Neuron (in vitro differentiated cells): Measurements from ENCODE around the gene GPR171.

Experiments
- H2AFZ ChIP-seq: one replicate; pipeline ENCODE4 v1.6.1; 2013; ENCODE audit warnings: low read depth, mild to moderate bottlenecking, inconsistent platforms, low read length, moderate library complexity
- H3K27me3 ChIP-seq: one replicate; pipeline ENCODE4 v1.6.1; 2013; ENCODE audit warnings: low read length; ENCODE audit not compliant: insufficient read depth
- H3K36me3 ChIP-seq: one replicate; pipeline ENCODE4 v1.6.1; 2013; ENCODE audit warnings: low read length; ENCODE audit not compliant: insufficient read depth
- H3K4me1 ChIP-seq: one replicate; pipeline ENCODE4 v1.6.1; 2013; ENCODE audit warnings: low read length; ENCODE audit not compliant: insufficient read depth
- H3K4me3 ChIP-seq: 2 replicates; pipeline ENCODE4 v1.5.1; 2013; ENCODE audit warnings: mild to moderate bottlenecking, low read length, moderate library complexity
- H3K9me3 ChIP-seq: one replicate; pipeline ENCODE4 v1.6.1; 2013; ENCODE audit warnings: low read length

The GPR171 gene

DNA sequence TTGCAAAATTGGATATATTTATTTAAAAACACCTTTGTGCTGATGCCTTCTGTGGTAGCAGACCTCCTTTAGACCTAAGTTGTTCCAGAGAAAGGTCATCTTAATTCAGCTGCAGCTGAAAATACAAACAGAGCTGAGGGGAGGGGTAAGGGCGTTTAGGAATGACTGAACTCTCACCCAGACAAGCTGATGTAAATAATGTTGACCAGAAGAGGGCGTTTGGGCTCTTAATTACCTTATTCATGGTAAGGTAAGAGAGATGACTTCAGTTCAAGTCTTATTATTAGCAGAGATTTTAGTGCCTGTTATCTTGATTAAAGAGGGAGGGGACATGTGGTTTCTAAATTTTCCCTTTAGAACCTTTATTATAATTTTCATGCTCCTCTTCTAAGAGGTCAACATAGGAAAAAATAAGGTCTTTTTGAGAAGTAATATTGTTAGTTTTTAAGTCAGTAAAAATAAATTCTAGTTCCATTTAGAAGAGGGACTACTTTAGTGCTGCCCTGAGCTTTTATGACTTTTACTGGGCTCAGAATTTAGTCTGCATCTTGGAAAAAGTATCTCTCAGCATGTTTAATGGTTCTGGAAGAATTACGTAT is 46.3 kb downstream of the GPR171 start:
- Histone ChIP-seq H3K9me3 (no peaks in the 10 kb centered on the region), H3K4me1 (no peaks in the 10 kb centered on the region), H3K4me3 (no peak overlapping the region), H2AFZ (no peak overlapping the region), H3K27me3 (no peaks in the 10 kb centered on the region), H3K36me3 (peaks cover 2% of the 10 kb centered on the region)

DNA sequence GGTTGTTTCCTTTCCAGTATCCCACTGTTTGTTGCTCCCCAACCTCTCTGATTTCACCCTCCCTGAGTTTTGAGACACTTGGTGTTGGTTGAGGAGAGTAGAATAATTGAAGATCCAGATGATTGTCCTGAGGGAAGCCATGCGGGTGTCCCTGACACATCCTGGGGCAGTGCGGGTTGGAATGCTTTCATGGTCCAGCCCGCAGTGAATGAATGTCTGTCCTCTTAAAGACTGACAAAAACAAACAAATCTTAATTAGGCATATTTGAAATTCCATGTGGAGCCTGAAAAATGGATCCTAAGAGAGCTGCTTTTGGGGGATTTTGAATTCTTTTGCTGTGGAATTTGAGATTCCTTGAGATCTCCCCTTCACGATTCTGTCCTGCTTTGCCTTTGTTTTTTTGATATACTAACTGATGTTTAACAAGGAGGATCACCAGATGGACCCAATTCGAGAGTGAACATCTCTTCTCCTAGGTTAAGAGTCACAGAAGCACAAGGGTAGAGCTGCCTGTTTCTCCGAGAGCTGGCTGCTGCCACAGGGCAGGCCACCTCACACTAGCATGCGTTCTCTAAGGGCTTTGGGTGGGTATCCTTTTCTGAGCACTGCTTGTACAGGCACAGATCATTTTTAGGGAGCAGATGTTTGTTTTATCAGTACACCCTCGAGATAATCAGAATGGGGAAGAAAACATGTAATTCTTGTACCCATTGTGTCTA is 47.4 kb downstream of the GPR171 start:
- H2AFZ ChIP-seq = no peak overlapping the region

DNA sequence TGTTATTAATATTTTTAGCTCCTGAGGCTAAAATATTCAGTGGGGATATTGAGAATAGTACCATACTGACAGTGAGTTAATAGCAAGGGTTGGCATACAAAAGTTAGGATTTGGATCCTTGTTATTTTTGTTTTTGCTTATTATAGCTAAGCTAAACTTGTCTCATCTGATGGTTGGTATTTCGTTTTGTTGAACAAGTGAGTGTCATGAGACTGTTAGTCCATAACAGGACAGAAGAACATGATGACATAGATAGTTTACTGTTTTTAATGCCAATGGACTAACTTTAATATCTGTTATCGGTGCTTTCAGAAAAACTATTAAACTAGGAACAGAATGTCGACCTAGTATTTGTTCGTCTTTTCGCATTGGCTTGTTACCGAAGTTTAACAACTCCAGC is 48.5 kb downstream of the GPR171 start:
- no peaks in the 10 kb centered on the region for H3K27me3 ChIP-seq
- H2AFZ ChIP-seq = no peak overlapping the region
- no peaks in the 10 kb centered on the region for H3K4me1 ChIP-seq
- H3K36me3 ChIP-seq = peaks cover 2% of the 10 kb centered on the region
- H3K4me3 ChIP-seq = no peak overlapping the region
- no peaks in the 10 kb centered on the region for H3K9me3 ChIP-seq

More for the DNA sequence above, 47.4 kb downstream of the GPR171 start:
- no peak overlapping the region for H3K4me3 ChIP-seq
- H3K9me3 ChIP-seq = no peaks in the 10 kb centered on the region
- no peaks in the 10 kb centered on the region for H3K27me3 ChIP-seq
- H3K4me1 ChIP-seq = no peaks in the 10 kb centered on the region
- H3K36me3 ChIP-seq = peaks cover 2% of the 10 kb centered on the region

DNA sequence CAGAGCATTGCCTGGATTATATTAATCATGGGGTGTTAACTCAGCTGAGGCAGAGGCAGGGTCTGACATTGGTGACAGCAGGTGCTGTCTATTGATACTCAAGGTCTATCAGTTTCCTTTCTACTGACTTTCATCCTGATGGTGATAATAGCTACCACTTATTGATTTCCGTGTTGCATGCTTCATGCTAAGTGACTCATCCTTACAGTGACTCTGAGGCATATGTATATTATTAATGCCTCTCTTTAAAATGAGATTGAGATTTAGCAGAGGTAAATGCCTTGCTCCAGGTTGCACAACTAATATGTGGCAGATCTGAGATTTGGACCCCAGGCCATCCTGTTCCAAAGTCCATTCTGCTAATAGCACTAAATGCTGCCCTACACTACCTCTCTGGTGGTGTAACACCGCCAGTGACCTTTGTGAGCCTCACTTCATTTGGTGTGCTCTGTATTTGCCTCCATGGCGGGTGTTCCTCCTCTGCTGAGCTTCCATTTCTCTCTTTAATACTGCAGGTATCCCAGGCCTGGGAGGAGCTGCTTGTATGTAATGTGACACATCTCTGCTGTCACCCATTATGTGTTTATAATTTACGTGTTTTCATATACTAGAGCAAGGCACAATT is 50.4 kb downstream of the GPR171 start:
- no peaks in the 10 kb centered on the region for H3K27me3 ChIP-seq
- H3K36me3 ChIP-seq = no peaks in the 10 kb centered on the region
- H3K4me1 ChIP-seq = no peaks in the 10 kb centered on the region
- no peak overlapping the region for H3K4me3 ChIP-seq
- no peaks in the 10 kb centered on the region for H3K9me3 ChIP-seq
- H2AFZ ChIP-seq = no peak overlapping the region
